ENCODE results near the gene RAB23. TPM values are rescaled to one million over a fixed set of nuclear protein-coding genes. Genes with fewer than 3 reads are reported as not detected.

The RAB23 gene
- total RNA-seq, 2 donors from 2014 or later: 2.0 to 2.2 TPM

- Mint-ChIP-seq H3K36me3 (ENCODE audit: insufficient read depth in 2 of 2) (peaks cover 16 to 22% of the 10 kb centered on the region in 2 donors), H3K9me3 (peaks cover 0 to 10% of the 10 kb centered on the region in 2 donors)
Observed at GRCh38 chr6:57163956-57164355, 58.2 kb downstream of the RAB23 start.

GRCh38 chr6:57162516-57162915 lies 59.6 kb downstream of the RAB23 start:
- peaks cover 16 to 22% of the 10 kb centered on the region in 2 donors for H3K36me3 Mint-ChIP-seq (ENCODE audit: insufficient read depth in 2 of 2)
- no peak overlapping the region for H3K27ac Mint-ChIP-seq
- peaks cover 15% of the 10 kb centered on the region for H3K4me1 Mint-ChIP-seq (ENCODE audit: low read depth)
- no peak overlapping the region for H3K4me3 Mint-ChIP-seq
- H3K27me3 Mint-ChIP-seq (ENCODE audit: low read depth): no peaks in the 10 kb centered on the region
- ATAC-seq (replicated peaks in 1 of 2) (no peak), DNase-seq (no peak)
- H3K9me3 Mint-ChIP-seq: peaks cover 0 to 10% of the 10 kb centered on the region in 2 donors

More at GRCh38 chr6:57163956-57164355, 58.2 kb downstream of the RAB23 start:
- Mint-ChIP-seq H3K4me3 (no peak overlapping the region), H3K27ac (no peak overlapping the region), H3K27me3 (ENCODE audit: low read depth) (no peaks in the 10 kb centered on the region), H3K4me1 (ENCODE audit: low read depth) (peaks cover 2% of the 10 kb centered on the region)
- no peak for DNase-seq
- ATAC-seq (replicated peaks in 1 of 2): no peak

GRCh38 chr6:57162028-57162427 lies 60.1 kb downstream of the RAB23 start:
- DNase-seq (no peak), ATAC-seq (replicated peaks in 1 of 2) (no peak)
- H3K27me3 Mint-ChIP-seq (ENCODE audit: low read depth): no peaks in the 10 kb centered on the region
- H3K36me3 Mint-ChIP-seq (ENCODE audit: insufficient read depth in 2 of 2): peaks cover 16 to 20% of the 10 kb centered on the region in 2 donors
- H3K9me3 Mint-ChIP-seq: peaks cover 0 to 10% of the 10 kb centered on the region in 2 donors
- H3K4me1 Mint-ChIP-seq (ENCODE audit: low read depth): peaks cover 15% of the 10 kb centered on the region
- H3K27ac Mint-ChIP-seq: no peak overlapping the region
- H3K4me3 Mint-ChIP-seq: no peak overlapping the region

GRCh38 chr6:57159127-57159526 lies 63.0 kb downstream of the RAB23 start:
- H3K4me3 Mint-ChIP-seq: no peak overlapping the region
- no peaks in the 10 kb centered on the region for H3K27me3 Mint-ChIP-seq (ENCODE audit: low read depth)
- peaks cover 15% of the 10 kb centered on the region for H3K4me1 Mint-ChIP-seq (ENCODE audit: low read depth)
- H3K9me3 Mint-ChIP-seq: peaks cover 0 to 2% of the 10 kb centered on the region in 2 donors
- ATAC-seq (replicated peaks in 1 of 2): peak; percentile 57 to 71
- no peak for DNase-seq
- no peak overlapping the region for H3K27ac Mint-ChIP-seq
- peaks cover 6 to 15% of the 10 kb centered on the region in 2 donors for H3K36me3 Mint-ChIP-seq (ENCODE audit: insufficient read depth in 2 of 2)

GRCh38 chr6:57158658-57159057 lies 63.4 kb downstream of the RAB23 start:
- DNase-seq (no peak), ATAC-seq (replicated peaks in 1 of 2) (peak; percentile 94 to 96)
- H3K27me3 Mint-ChIP-seq (ENCODE audit: low read depth): no peaks in the 10 kb centered on the region
- peaks cover 0 to 2% of the 10 kb centered on the region in 2 donors for H3K9me3 Mint-ChIP-seq
- H3K4me3 Mint-ChIP-seq: peak overlapping the region in 1 of 2 donors; percentile 43
- H3K4me1 Mint-ChIP-seq (ENCODE audit: low read depth): peaks cover 15% of the 10 kb centered on the region
- peak overlapping the region; percentile 54 for H3K27ac Mint-ChIP-seq
- peaks cover 6 to 12% of the 10 kb centered on the region in 2 donors for H3K36me3 Mint-ChIP-seq (ENCODE audit: insufficient read depth in 2 of 2)

GRCh38 chr6:57147955-57148858 lies 73.9 kb downstream of the RAB23 start:
- H3K4me3 Mint-ChIP-seq: peak overlapping the region; percentile 70 to 89
- H3K4me1 Mint-ChIP-seq (ENCODE audit: low read depth): peaks cover 40% of the 10 kb centered on the region
- ATAC-seq (replicated peaks in 1 of 2): peak; percentile 81
- H3K36me3 Mint-ChIP-seq (ENCODE audit: insufficient read depth in 2 of 2): peaks cover 10 to 31% of the 10 kb centered on the region in 2 donors
- no peaks in the 10 kb centered on the region for H3K9me3 Mint-ChIP-seq
- peak overlapping the region; percentile 93 for H3K27ac Mint-ChIP-seq
- peak; percentile 10 to 21 for DNase-seq
- no peaks in the 10 kb centered on the region for H3K27me3 Mint-ChIP-seq (ENCODE audit: low read depth)

GRCh38 chr6:57147401-57147800 lies 74.7 kb downstream of the RAB23 start:
- Mint-ChIP-seq H3K27ac (peak overlapping the region; percentile 93), H3K27me3 (ENCODE audit: low read depth) (no peaks in the 10 kb centered on the region), H3K4me3 (peak overlapping the region; percentile 70 to 89), H3K36me3 (ENCODE audit: insufficient read depth in 2 of 2) (peaks cover 11 to 33% of the 10 kb centered on the region in 2 donors), H3K4me1 (ENCODE audit: low read depth) (peaks cover 40% of the 10 kb centered on the region), H3K9me3 (peaks cover 0 to under 1% of the 10 kb centered on the region in 2 donors)
- no peak for DNase-seq
- ATAC-seq (replicated peaks in 1 of 2): no peak

GRCh38 chr6:57143690-57144089 lies 78.4 kb downstream of the RAB23 start:
- DNase-seq (no peak), ATAC-seq (replicated peaks in 1 of 2) (no peak)
- Mint-ChIP-seq H3K4me3 (no peak overlapping the region), H3K36me3 (ENCODE audit: insufficient read depth in 2 of 2) (peaks cover 9 to 40% of the 10 kb centered on the region in 2 donors), H3K27me3 (ENCODE audit: low read depth) (no peaks in the 10 kb centered on the region), H3K9me3 (peaks cover 0 to 4% of the 10 kb centered on the region in 2 donors), H3K27ac (no peak overlapping the region), H3K4me1 (ENCODE audit: low read depth) (peaks cover 28% of the 10 kb centered on the region)

GRCh38 chr6:57142178-57142525 lies 80.0 kb downstream of the RAB23 start:
- ATAC-seq (replicated peaks in 1 of 2): no peak
- DNase-seq: no peak
- H3K4me1 Mint-ChIP-seq (ENCODE audit: low read depth): peaks cover 20% of the 10 kb centered on the region
- no peak overlapping the region for H3K27ac Mint-ChIP-seq
- peaks cover 0 to 4% of the 10 kb centered on the region in 2 donors for H3K9me3 Mint-ChIP-seq
- H3K27me3 Mint-ChIP-seq (ENCODE audit: low read depth): no peaks in the 10 kb centered on the region
- H3K36me3 Mint-ChIP-seq (ENCODE audit: insufficient read depth in 2 of 2): peaks cover 5 to 39% of the 10 kb centered on the region in 2 donors
- H3K4me3 Mint-ChIP-seq: no peak overlapping the region

- ATAC-seq (replicated peaks in 1 of 2) (no peak), DNase-seq (no peak)
- H3K4me1 Mint-ChIP-seq (ENCODE audit: low read depth): peaks cover 21% of the 10 kb centered on the region
- no peak overlapping the region for H3K4me3 Mint-ChIP-seq
- peaks cover 0 to 4% of the 10 kb centered on the region in 2 donors for H3K9me3 Mint-ChIP-seq
- no peak overlapping the region for H3K27ac Mint-ChIP-seq
- H3K27me3 Mint-ChIP-seq (ENCODE audit: low read depth): no peaks in the 10 kb centered on the region
- peaks cover 5 to 42% of the 10 kb centered on the region in 2 donors for H3K36me3 Mint-ChIP-seq (ENCODE audit: insufficient read depth in 2 of 2)
Observed at GRCh38 chr6:57141451-57142177, 80.5 kb downstream of the RAB23 start.

- peak overlapping the region; percentile 69 for H3K27ac Mint-ChIP-seq
- no peak for DNase-seq
- H3K4me1 Mint-ChIP-seq (ENCODE audit: low read depth): peaks cover 19% of the 10 kb centered on the region
- H3K36me3 Mint-ChIP-seq (ENCODE audit: insufficient read depth in 2 of 2): peaks cover 9 to 37% of the 10 kb centered on the region in 2 donors
- ATAC-seq (replicated peaks in 1 of 2): no peak
- H3K4me3 Mint-ChIP-seq: peak overlapping the region in 1 of 2 donors; percentile 0
- peaks cover 0 to 4% of the 10 kb centered on the region in 2 donors for H3K9me3 Mint-ChIP-seq
- H3K27me3 Mint-ChIP-seq (ENCODE audit: low read depth): no peaks in the 10 kb centered on the region
Observed at GRCh38 chr6:57138026-57138425, 84.1 kb downstream of the RAB23 start.

- Mint-ChIP-seq H3K4me1 (ENCODE audit: low read depth) (peaks cover 19% of the 10 kb centered on the region), H3K27me3 (ENCODE audit: low read depth) (no peaks in the 10 kb centered on the region), H3K27ac (peak overlapping the region; percentile 69), H3K4me3 (peak overlapping the region in 1 of 2 donors; percentile 43), H3K9me3 (peaks cover 0 to 3% of the 10 kb centered on the region in 2 donors), H3K36me3 (ENCODE audit: insufficient read depth in 2 of 2) (peaks cover 7 to 34% of the 10 kb centered on the region in 2 donors)
- peak; percentile 19 to 31 for DNase-seq
- ATAC-seq (replicated peaks in 1 of 2): peak; percentile 96
Observed at GRCh38 chr6:57137350-57137749, 84.8 kb downstream of the RAB23 start.
